Measurements from ENCODE around the gene CACNB4. TPM values are rescaled to one million over a fixed set of nuclear protein-coding genes. Genes with fewer than 3 reads are reported as not detected.
"Not testable (repeated sequence)": the region's sequence is repeated elsewhere in the genome, so short reads cannot be mapped to it uniquely, and the experiment has no call there.

The CACNB4 gene
- total and polyA plus RNA-seq, 10 donors: 0.14 to 5.1 (median 1.6) TPM

DNA sequence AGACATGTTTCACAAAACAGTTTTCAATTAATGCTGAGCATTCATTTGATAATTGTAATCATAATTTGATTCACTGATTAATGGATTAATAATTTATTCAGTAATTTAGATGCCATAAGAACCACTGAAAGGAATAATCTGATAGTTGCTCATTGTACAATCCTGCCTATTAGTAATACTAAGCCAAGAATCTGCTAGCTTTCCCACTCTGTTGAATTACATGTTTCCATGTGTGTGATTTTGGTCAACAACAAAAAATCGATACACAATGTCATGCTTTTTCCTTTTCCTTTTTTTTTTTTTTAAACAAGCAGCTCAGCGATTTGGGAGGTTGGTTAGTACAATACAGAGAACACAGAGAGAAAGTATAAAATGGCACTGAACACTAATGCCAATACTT lies 296.5 kb downstream of the CACNB4 start:
- Histone ChIP-seq H3K27ac (no peak overlapping the region), H3K36me3 (peaks cover 0 to 71% (median 15%) of the 10 kb centered on the region in 6 donors), H3K27me3 (replicated peaks in 1 of 7) (no peaks in the 10 kb centered on the region), H3K4me1 (peaks cover 0 to 17% (median 5%) of the 10 kb centered on the region in 6 donors), H3K9me3 (no peaks in the 10 kb centered on the region), H3K4me3 (no peak overlapping the region)
- TF ChIP-seq POLR2A (IDR thresholded peaks at IDR 0.05) (no peak), CTCF (IDR thresholded peaks at IDR 0.05 in 8 of 11, conservative IDR thresholded peaks at IDR 0.05 in 3 of 11) (no peak), POLR2AphosphoS5 (IDR thresholded peaks at IDR 0.05) (no peak)
- DNase-seq: no peak
- WGBS, 5 donors: 91 to 97% (median 94%) methylated on average over 2 of the region's 2 CpGs
- intact Hi-C loops (cut with DNase I; ENCODE audit: low total_unique reads): no loop called here

- no peaks in the 10 kb centered on the region for H3K4me1 ChIP-seq
- intact Hi-C loops (cut with DNase I; ENCODE audit: low total_unique reads): no loop called here
- H3K4me3 ChIP-seq: no peak overlapping the region
- H3K27ac ChIP-seq: no peak overlapping the region
- no peaks in the 10 kb centered on the region for H3K27me3 ChIP-seq (replicated peaks in 1 of 7)
- H3K36me3 ChIP-seq: peaks cover 0 to 52% (median 8%) of the 10 kb centered on the region in 6 donors
- DNase-seq: no peak
- H3K9me3 ChIP-seq: no peaks in the 10 kb centered on the region
- 87 to 94% (median 88%) methylated on average over 3 of the region's 3 CpGs for WGBS, 5 donors
- TF ChIP-seq POLR2AphosphoS5 (IDR thresholded peaks at IDR 0.05): no peak
- TF ChIP-seq CTCF (IDR thresholded peaks at IDR 0.05 in 8 of 11, conservative IDR thresholded peaks at IDR 0.05 in 3 of 11): no peak
- TF ChIP-seq POLR2A (IDR thresholded peaks at IDR 0.05): no peak
These were observed 299.0 kb downstream of the CACNB4 start for GRCh38 chr2:151799886-151800292.

DNA sequence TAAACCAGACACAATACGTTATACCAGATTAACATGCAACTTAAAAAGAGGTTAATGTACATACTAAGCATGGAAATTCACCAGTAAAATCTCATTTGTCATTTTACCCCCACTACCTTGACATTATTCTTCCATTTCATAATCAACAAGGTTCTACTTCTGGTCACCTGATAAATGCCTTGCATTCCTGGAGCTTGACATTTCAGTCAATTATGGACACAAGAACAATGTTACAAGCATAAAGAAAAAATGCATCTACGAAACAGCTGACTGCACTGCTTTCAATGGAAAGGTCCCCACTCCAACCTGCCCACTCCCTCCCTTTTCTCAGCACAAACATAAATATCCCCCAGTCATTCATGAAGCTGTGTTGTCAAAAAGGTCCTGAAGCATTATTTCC lies 302.1 kb downstream of the CACNB4 start:
- H3K4me3 ChIP-seq: no peak overlapping the region
- no peaks in the 10 kb centered on the region for H3K27me3 ChIP-seq (replicated peaks in 1 of 7)
- TF ChIP-seq CTCF (IDR thresholded peaks at IDR 0.05 in 8 of 11, conservative IDR thresholded peaks at IDR 0.05 in 3 of 11) (no peak), POLR2AphosphoS5 (IDR thresholded peaks at IDR 0.05) (no peak), POLR2A (IDR thresholded peaks at IDR 0.05) (no peak)
- peaks cover 0 to 3% (median under 1%) of the 10 kb centered on the region in 8 donors for H3K9me3 ChIP-seq
- peaks cover 0 to 45% (median under 1%) of the 10 kb centered on the region in 6 donors for H3K36me3 ChIP-seq
- DNase-seq: no peak
- intact Hi-C loops (cut with DNase I; ENCODE audit: low total_unique reads): no loop called here
- H3K27ac ChIP-seq: no peak overlapping the region
- 95 to 100% (median 97%) methylated on average over 2 of the region's 2 CpGs for WGBS, 5 donors
- no peaks in the 10 kb centered on the region for H3K4me1 ChIP-seq

DNA sequence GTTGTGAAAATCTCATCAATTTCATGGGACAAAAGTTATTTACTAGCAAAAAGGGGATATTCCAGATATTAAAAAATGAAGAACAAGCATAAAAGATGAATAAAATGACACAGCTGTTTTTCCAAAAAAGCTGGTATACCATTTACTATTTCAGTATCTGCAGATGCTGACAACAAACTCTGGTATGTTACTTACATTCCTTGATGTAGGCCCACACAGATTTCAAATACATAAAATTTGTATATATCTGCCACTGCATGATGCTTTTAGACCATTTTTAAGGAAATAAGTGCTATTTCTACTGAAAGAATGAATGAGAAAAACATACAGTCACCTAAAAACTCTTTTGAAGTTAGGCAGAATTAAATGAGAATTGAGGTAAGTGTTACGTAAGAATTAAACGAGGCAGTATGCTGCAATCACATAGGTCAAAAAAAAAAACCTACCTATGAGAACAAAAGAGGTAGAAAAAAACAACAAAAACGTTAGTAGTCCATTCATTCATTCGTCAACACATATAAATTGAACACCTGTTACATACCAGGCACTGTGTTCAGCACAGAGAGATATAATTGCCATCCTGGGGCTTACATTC lies 303.1 kb downstream of the CACNB4 start:
- H3K27me3 ChIP-seq (replicated peaks in 1 of 7): no peaks in the 10 kb centered on the region
- intact Hi-C loops (cut with DNase I; ENCODE audit: low total_unique reads): no loop called here
- 74 to 89% (median 81%) methylated on average over 4 of the region's 4 CpGs for WGBS, 5 donors
- no peak for DNase-seq
- H3K4me1 ChIP-seq: no peaks in the 10 kb centered on the region
- H3K27ac ChIP-seq: no peak overlapping the region
- H3K36me3 ChIP-seq: peaks cover 0 to 40% (median 0%) of the 10 kb centered on the region in 6 donors
- peaks cover 0 to 6% (median 4%) of the 10 kb centered on the region in 8 donors for H3K9me3 ChIP-seq
- H3K4me3 ChIP-seq: no peak overlapping the region
- TF ChIP-seq POLR2A (IDR thresholded peaks at IDR 0.05) (no peak), CTCF (IDR thresholded peaks at IDR 0.05 in 8 of 11, conservative IDR thresholded peaks at IDR 0.05 in 3 of 11) (no peak), POLR2AphosphoS5 (IDR thresholded peaks at IDR 0.05) (no peak)

- not testable (repeated sequence) for H3K27me3 ChIP-seq (replicated peaks in 1 of 7); H3K9me3 ChIP-seq
These were observed 304.4 kb downstream of the CACNB4 start for GRCh38 chr2:151794422-151794821.

More at GRCh38 chr2:151794422-151794821, 304.4 kb downstream of the CACNB4 start:
- intact Hi-C loops (cut with DNase I; ENCODE audit: low total_unique reads); H3K4me1 ChIP-seq; H3K4me3 ChIP-seq; H3K27ac ChIP-seq; DNase-seq: not testable (repeated sequence)
- WGBS, 5 donors: 92 to 98% (median 97%) methylated on average over 6 of the region's 6 CpGs
- H3K36me3 ChIP-seq: peaks cover 0 to 40% (median 0%) of the 10 kb centered on the region in 6 donors
